GM21529 (cell line): ENCODE data around the gene TAF15.

ENCODE experiments used
- ATAC-seq: cut with Tn5 transposase; IDR thresholded peaks from one replicate; pipeline ENCODE4 v1.9.1; 2021; ENCODE audit not compliant: unreplicated experiment

TAF15 gene

GRCh38 chr17:35817196-35817595 lies 7.9 kb downstream of the TAF15 start:
- no peak for ATAC-seq

- ATAC-seq, result no peak
Measured at GRCh38 chr17:35819455-35819854, 10.2 kb downstream of the TAF15 start.

GRCh38 chr17:35821308-35821707 lies 12.0 kb downstream of the TAF15 start:
- ATAC-seq, result no peak

- ATAC-seq, result no peak
Measured at GRCh38 chr17:35825206-35825605, 15.9 kb downstream of the TAF15 start.

GRCh38 chr17:35841101-35841500 lies 31.8 kb downstream of the TAF15 start:
- no peak for ATAC-seq

GRCh38 chr17:35841505-35841904 lies 32.2 kb downstream of the TAF15 start:
- no peak for ATAC-seq

GRCh38 chr17:35842239-35842638 lies 33.0 kb downstream of the TAF15 start:
- ATAC-seq, result no peak

- ATAC-seq, result no peak
Measured at GRCh38 chr17:35843698-35844097, 34.4 kb downstream of the TAF15 start.

- no peak for ATAC-seq
Measured at GRCh38 chr17:35844547-35844946, 35.3 kb downstream of the TAF15 start.

- ATAC-seq, result no peak
Measured at GRCh38 chr17:35846055-35846809, 36.9 kb downstream of the TAF15 start.

- no peak for ATAC-seq
Measured at GRCh38 chr17:35847006-35847405, 37.7 kb downstream of the TAF15 start.

GRCh38 chr17:35847633-35848373 lies 38.5 kb downstream of the TAF15 start:
- no peak for ATAC-seq

- no peak for ATAC-seq
Measured at GRCh38 chr17:35849469-35850348, 40.4 kb downstream of the TAF15 start.

GRCh38 chr17:35855965-35856364 lies 46.7 kb downstream of the TAF15 start:
- ATAC-seq, result no peak

GRCh38 chr17:35856603-35857002 lies 47.3 kb downstream of the TAF15 start:
- ATAC-seq, result no peak

GRCh38 chr17:35864853-35865252 lies 55.6 kb downstream of the TAF15 start:
- no peak for ATAC-seq

GRCh38 chr17:35865412-35866340 lies 56.4 kb downstream of the TAF15 start:
- ATAC-seq, result no peak

GRCh38 chr17:35866341-35866950 lies 57.2 kb downstream of the TAF15 start:
- ATAC-seq, result no peak

GRCh38 chr17:35867574-35867973 lies 58.3 kb downstream of the TAF15 start:
- no peak for ATAC-seq

- ATAC-seq, result no peak
Measured at GRCh38 chr17:35868737-35869136, 59.5 kb downstream of the TAF15 start, which contains the start of gene HEATR9. Gene HEATR9 (minus strand): TSS chr17:35868891. CDS start chr17:35868742, 149 bp downstream.
